ENCODE measurements around the gene RBBP8NL. TPM values are rescaled to one million over a fixed set of nuclear protein-coding genes. Genes with fewer than 3 reads are reported as not detected.

The RBBP8NL gene
- total RNA-seq, 1 experiment from 2014 or later = 39.2 TPM

- peaks cover 43% of the 10 kb centered on the region for H3K4me1 Mint-ChIP-seq (ENCODE audit: low read depth, unreplicated experiment)
- no peaks in the 10 kb centered on the region for H3K9me3 ChIP-seq
- peaks cover 9% of the 10 kb centered on the region for H3K36me3 ChIP-seq (ENCODE audit: control insufficient read depth, insufficient read depth, low read length)
- no peaks in the 10 kb centered on the region for H3K9me3 Mint-ChIP-seq (ENCODE audit: unreplicated experiment)
- H3K4me3 ChIP-seq (ENCODE audit: low read depth, low read length) = peak overlapping the region; percentile 94
- CTCF ChIA-PET = interaction anchor here (0.6 to 10.9 kb wide), 10 partner anchors 9 to 255 kb away, joined by 3 to 188 read pairs (median 7); partner anchors contain the start of genes ADRM1 and RPS21
- no peaks in the 10 kb centered on the region for H3K27me3 ChIP-seq (replicated peaks; ENCODE audit: control insufficient read depth, insufficient read depth, low read length)
- H3K4me3 Mint-ChIP-seq (ENCODE audit: unreplicated experiment) = peak overlapping the region; percentile 70
- BruUV-seq (replicated peaks) = no TSS peak
- H3K4me1 ChIP-seq = peaks cover 69% of the 10 kb centered on the region
- H3K27ac Mint-ChIP-seq (ENCODE audit: unreplicated experiment) = peak overlapping the region; percentile 90
- peak in 1 of 2 experiments; percentile 67 for DNase-seq
- no peak for TF ChIP-seq CTCF (IDR thresholded peaks at IDR 0.05; ENCODE audit: insufficient read depth in 1 of 2, low read depth in 1 of 2, low read length in 1 of 2, severe bottlenecking in 1 of 2, unreplicated experiment in 1 of 2)
- POLR2A ChIA-PET = interaction anchor here (0.6 to 4.7 kb wide), 10 partner anchors 11 to 256 kb away, joined by 3 to 43 read pairs (median 4); partner anchors contain the start of genes OSBPL2 and RPS21
- intact Hi-C loops (cut with micrococcal nuclease; ENCODE audit: unreplicated experiment) = loop anchor here (1.0 to 5.0 kb wide), 3 partner anchors 8 to 131 kb away; partner anchors contain the start of genes CABLES2 and OSBPL2
- H3K27me3 Mint-ChIP-seq (ENCODE audit: insufficient read depth, unreplicated experiment) = no peaks in the 10 kb centered on the region
- H3K36me3 Mint-ChIP-seq (ENCODE audit: insufficient read depth, unreplicated experiment) = peaks cover 56% of the 10 kb centered on the region
Observed at GRCh38 chr20:62367633-62368391, 59.5 kb downstream of the RBBP8NL start.

GRCh38 chr20:62367136-62367632 lies 60.2 kb downstream of the RBBP8NL start, which contains the start of gene LAMA5:
Gene LAMA5 (minus strand): TSS chr20:62367312. CDS start chr20:62367245, 67 bp downstream.
- TF ChIP-seq CTCF (IDR thresholded peaks at IDR 0.05; ENCODE audit: insufficient read depth in 1 of 2, low read depth in 1 of 2, low read length in 1 of 2, severe bottlenecking in 1 of 2, unreplicated experiment in 1 of 2) = no peak
- Mint-ChIP-seq H3K4me1 (ENCODE audit: low read depth, unreplicated experiment) (peaks cover 46% of the 10 kb centered on the region), H3K27me3 (ENCODE audit: insufficient read depth, unreplicated experiment) (no peaks in the 10 kb centered on the region), H3K27ac (ENCODE audit: unreplicated experiment) (peak within 1 kb of the TSS; percentile 94), H3K36me3 (ENCODE audit: insufficient read depth, unreplicated experiment) (peaks cover 62% of the 10 kb centered on the region), H3K4me3 (ENCODE audit: unreplicated experiment) (peak within 1 kb of the TSS; percentile 70), H3K9me3 (ENCODE audit: unreplicated experiment) (no peaks in the 10 kb centered on the region)
- ChIA-PET CTCF (interaction anchor here (2.2 to 10.9 kb wide), 3 partner anchors 15 to 65 kb away, joined by 10 to 188 read pairs (median 15); partner anchors contain the start of gene RPS21), POLR2A (interaction anchor here (0.6 to 4.7 kb wide), 7 partner anchors 9 to 151 kb away, joined by 3 to 43 read pairs (median 5); partner anchors contain the start of gene RPS21)
- Histone ChIP-seq H3K4me3 (ENCODE audit: low read depth, low read length) (peak within 1 kb of the TSS; percentile 94), H3K27me3 (replicated peaks; ENCODE audit: control insufficient read depth, insufficient read depth, low read length) (no peaks in the 10 kb centered on the region), H3K4me1 (peaks cover 75% of the 10 kb centered on the region), H3K36me3 (ENCODE audit: control insufficient read depth, insufficient read depth, low read length) (peaks cover 11% of the 10 kb centered on the region), H3K9me3 (no peaks in the 10 kb centered on the region)
- no TSS peak for BruUV-seq (replicated peaks)
- peak; percentile 89 to 97 for DNase-seq
- intact Hi-C loops (cut with micrococcal nuclease; ENCODE audit: unreplicated experiment) = loop anchor here (5.0 kb wide), 1 partner anchor 130 kb away; the partner anchor contains the start of gene OSBPL2
